ENCODE data around the gene ELAVL1. TPM values are rescaled to one million over a fixed set of nuclear protein-coding genes. Genes with fewer than 3 reads are reported as not detected.

The ELAVL1 gene
- total RNA-seq, 6 experiments from 2014 or later = 105 to 127 (median 115) TPM

GRCh38 chr19:7921302-7921966 is 84.0 kb downstream of the ELAVL1 start:
- H3K4me3 Mint-ChIP-seq = peak overlapping the region; percentile 89
- no peak for TF ChIP-seq CTCF (IDR thresholded peaks at IDR 0.05)
- peaks cover 5% of the 10 kb centered on the region for H3K27me3 Mint-ChIP-seq (ENCODE audit: insufficient read depth)
- no peaks in the 10 kb centered on the region for H3K36me3 Mint-ChIP-seq (ENCODE audit: low read depth)
- DNase-seq = no peak
- H3K27ac Mint-ChIP-seq = peak overlapping the region; percentile 92
- peaks cover 14% of the 10 kb centered on the region for H3K4me1 Mint-ChIP-seq (ENCODE audit: low read depth)
- no peaks in the 10 kb centered on the region for H3K9me3 Mint-ChIP-seq

- TF ChIP-seq CTCF (IDR thresholded peaks at IDR 0.05) = no peak
- H3K27me3 Mint-ChIP-seq (ENCODE audit: insufficient read depth) = peaks cover 5% of the 10 kb centered on the region
- H3K36me3 Mint-ChIP-seq (ENCODE audit: low read depth) = no peaks in the 10 kb centered on the region
- no peaks in the 10 kb centered on the region for H3K9me3 Mint-ChIP-seq
- peak overlapping the region; percentile 89 for H3K4me3 Mint-ChIP-seq
- peaks cover 15% of the 10 kb centered on the region for H3K4me1 Mint-ChIP-seq (ENCODE audit: low read depth)
- peak; percentile 95 for DNase-seq
- peak overlapping the region; percentile 92 for H3K27ac Mint-ChIP-seq
Observed at GRCh38 chr19:7920519-7921301, 84.7 kb downstream of the ELAVL1 start.

GRCh38 chr19:7919610-7920518 is 85.6 kb downstream of the ELAVL1 start, which contains the start of gene SNAPC2:
Gene SNAPC2 (plus strand): TSS chr19:7920338. CDS start chr19:7920367, 29 bp downstream.
- Mint-ChIP-seq H3K4me1 (ENCODE audit: low read depth) (peaks cover 19% of the 10 kb centered on the region), H3K27me3 (ENCODE audit: insufficient read depth) (peaks cover 6% of the 10 kb centered on the region), H3K4me3 (peak within 1 kb of the TSS; percentile 89), H3K9me3 (no peaks in the 10 kb centered on the region), H3K27ac (peak within 1 kb of the TSS; percentile 92), H3K36me3 (ENCODE audit: low read depth) (no peaks in the 10 kb centered on the region)
- DNase-seq = peak; percentile 96
- peak; percentile 46 for TF ChIP-seq CTCF (IDR thresholded peaks at IDR 0.05)

- H3K4me3 Mint-ChIP-seq = peak overlapping the region; percentile 84
- no peaks in the 10 kb centered on the region for H3K36me3 Mint-ChIP-seq (ENCODE audit: low read depth)
- DNase-seq = no peak
- no peaks in the 10 kb centered on the region for H3K9me3 Mint-ChIP-seq
- peaks cover 19% of the 10 kb centered on the region for H3K4me1 Mint-ChIP-seq (ENCODE audit: low read depth)
- no peak for TF ChIP-seq CTCF (IDR thresholded peaks at IDR 0.05)
- peaks cover 6% of the 10 kb centered on the region for H3K27me3 Mint-ChIP-seq (ENCODE audit: insufficient read depth)
- H3K27ac Mint-ChIP-seq = no peak overlapping the region
Observed at GRCh38 chr19:7918615-7919421, 86.6 kb downstream of the ELAVL1 start.
